ENCODE data around the gene DNAH2. TPM values are rescaled to one million over a fixed set of nuclear protein-coding genes. Genes with fewer than 3 reads are reported as not detected.

The DNAH2 gene
- total and polyA plus RNA-seq, 2 of the 4 experiments (the other 2 are of a cell fraction), result under 0.01 to 0.02 TPM

GRCh38 chr17:7814969-7815368 is 97.4 kb downstream of the DNAH2 start:
- Histone ChIP-seq H3K4me2 (ENCODE audit: low read depth, low read length) (no peak overlapping the region), H2BK5ac (ENCODE audit: low read depth, low read length, poor library complexity, severe bottlenecking) (no peak overlapping the region), H2BK120ac (ENCODE audit: low read depth, low read length) (no peak overlapping the region), H2AK5ac (ENCODE audit: low read depth, low read length) (no peak overlapping the region), H3K36me3 (ENCODE audit: control insufficient read depth, insufficient read depth, low read length) (no peaks in the 10 kb centered on the region), H3K4me3 (ENCODE audit: insufficient read depth, low read depth, low read length) (no peak overlapping the region), H3K79me1 (ENCODE audit: low read depth in 1 of 2, low read length in 2 of 2) (no peaks in the 10 kb centered on the region), H4K8ac (ENCODE audit: low read depth in 2 of 2, low read length in 2 of 2) (no peak overlapping the region), H2AK9ac (replicated peaks; ENCODE audit: low read depth, low read length, poor library complexity) (no peak overlapping the region), H3K27ac (ENCODE audit: insufficient read depth, low read length) (no peak overlapping the region), H3K27me3 (ENCODE audit: control insufficient read depth, insufficient read depth, low read length) (peaks cover 36% of the 10 kb centered on the region), H3K23ac (ENCODE audit: low read depth, low read length) (no peak overlapping the region), H2BK20ac (ENCODE audit: low read depth, low read length) (no peak overlapping the region), H2AFZ (replicated peaks; ENCODE audit: low read length, poor library complexity) (peak overlapping the region; percentile 7), H4K20me1 (ENCODE audit: insufficient read depth, low read length) (no peaks in the 10 kb centered on the region; the same call in 1 of the 2 replicates), H2BK15ac (ENCODE audit: low read depth, low read length) (no peak overlapping the region), H3K9ac (ENCODE audit: low read depth, low read length) (no peak overlapping the region), H4K91ac (ENCODE audit: insufficient read depth, low read depth, low read length) (no peak overlapping the region), H3K4me1 (ENCODE audit: control insufficient read depth, insufficient read depth, low read length) (no peaks in the 10 kb centered on the region), H3K56ac (ENCODE audit: extremely low read depth, insufficient read depth, low read length) (no peak overlapping the region), H3K9me1 (ENCODE audit: insufficient read depth, low read length) (no peaks in the 10 kb centered on the region), H3K18ac (ENCODE audit: low read depth, low read length) (no peak overlapping the region), H3K14ac (replicated peaks; ENCODE audit: low read depth, low read length) (no peak overlapping the region), H4K5ac (ENCODE audit: low read depth, low read length) (no peak overlapping the region), H3K9me3 (ENCODE audit: control insufficient read depth, insufficient read depth, low read length) (no peaks in the 10 kb centered on the region), H3K4ac (ENCODE audit: low read depth, low read length) (no peak overlapping the region)
- BruUV-seq (replicated peaks), result no TSS peak
- no peak for ATAC-seq (ENCODE audit: low read depth)
- no peak for DNase-seq
- CTCF ChIA-PET, result no interaction called here
- 89% methylated on average over 5 of the region's 5 CpGs; no CpG with 5 or more reads in 1 of the 2 experiments for WGBS, 2 experiments (ENCODE audit: extremely low coverage in 2 of 2, insufficient read length in 1 of 2)
- TF ChIP-seq MXI1 (IDR thresholded peaks at IDR 0.05; ENCODE audit: borderline replicate concordance, low read depth, low read length) (no peak), SMC3 (IDR thresholded peaks at IDR 0.05; ENCODE audit: low read depth, low read length) (no peak), CEBPB (IDR thresholded peaks at IDR 0.05; ENCODE audit: low read depth, low read length) (no peak), NFE2L2 (IDR thresholded peaks at IDR 0.05; ENCODE audit: low read depth, low read length) (no peak), RCOR1 (IDR thresholded peaks at IDR 0.05; ENCODE audit: insufficient replicate concordance, low read length) (no peak), RAD21 (IDR thresholded peaks at IDR 0.05; ENCODE audit: low read length) (no peak), MAZ (IDR thresholded peaks at IDR 0.05; ENCODE audit: borderline replicate concordance, low read depth, low read length) (no peak), MAFK (IDR thresholded peaks at IDR 0.05; ENCODE audit: low read depth, low read length) (no peak), BHLHE40 (IDR thresholded peaks at IDR 0.05; ENCODE audit: low read depth, low read length) (no peak), POLR2A (IDR thresholded peaks at IDR 0.05; ENCODE audit: low read depth, low read length) (no peak), RFX5 (IDR thresholded peaks at IDR 0.05; ENCODE audit: low read depth, low read length) (no peak), CHD1 (IDR thresholded peaks at IDR 0.05; ENCODE audit: low read depth, low read length) (no peak), USF2 (IDR thresholded peaks at IDR 0.05; ENCODE audit: low read depth, low read length) (no peak), FOS (IDR thresholded peaks at IDR 0.05; ENCODE audit: low read depth, low read length) (no peak)
- TF ChIP-seq, protein P1, sequence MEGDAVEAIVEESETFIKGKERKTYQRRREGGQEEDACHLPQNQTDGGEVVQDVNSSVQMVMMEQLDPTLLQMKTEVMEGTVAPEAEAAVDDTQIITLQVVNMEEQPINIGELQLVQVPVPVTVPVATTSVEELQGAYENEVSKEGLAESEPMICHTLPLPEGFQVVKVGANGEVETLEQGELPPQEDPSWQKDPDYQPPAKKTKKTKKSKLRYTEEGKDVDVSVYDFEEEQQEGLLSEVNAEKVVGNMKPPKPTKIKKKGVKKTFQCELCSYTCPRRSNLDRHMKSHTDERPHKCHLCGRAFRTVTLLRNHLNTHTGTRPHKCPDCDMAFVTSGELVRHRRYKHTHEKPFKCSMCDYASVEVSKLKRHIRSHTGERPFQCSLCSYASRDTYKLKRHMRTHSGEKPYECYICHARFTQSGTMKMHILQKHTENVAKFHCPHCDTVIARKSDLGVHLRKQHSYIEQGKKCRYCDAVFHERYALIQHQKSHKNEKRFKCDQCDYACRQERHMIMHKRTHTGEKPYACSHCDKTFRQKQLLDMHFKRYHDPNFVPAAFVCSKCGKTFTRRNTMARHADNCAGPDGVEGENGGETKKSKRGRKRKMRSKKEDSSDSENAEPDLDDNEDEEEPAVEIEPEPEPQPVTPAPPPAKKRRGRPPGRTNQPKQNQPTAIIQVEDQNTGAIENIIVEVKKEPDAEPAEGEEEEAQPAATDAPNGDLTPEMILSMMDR (conservative IDR thresholded peaks at IDR 0.05; ENCODE audit: low read depth, low read length), result no peak
- TF ChIP-seq, protein P2, sequence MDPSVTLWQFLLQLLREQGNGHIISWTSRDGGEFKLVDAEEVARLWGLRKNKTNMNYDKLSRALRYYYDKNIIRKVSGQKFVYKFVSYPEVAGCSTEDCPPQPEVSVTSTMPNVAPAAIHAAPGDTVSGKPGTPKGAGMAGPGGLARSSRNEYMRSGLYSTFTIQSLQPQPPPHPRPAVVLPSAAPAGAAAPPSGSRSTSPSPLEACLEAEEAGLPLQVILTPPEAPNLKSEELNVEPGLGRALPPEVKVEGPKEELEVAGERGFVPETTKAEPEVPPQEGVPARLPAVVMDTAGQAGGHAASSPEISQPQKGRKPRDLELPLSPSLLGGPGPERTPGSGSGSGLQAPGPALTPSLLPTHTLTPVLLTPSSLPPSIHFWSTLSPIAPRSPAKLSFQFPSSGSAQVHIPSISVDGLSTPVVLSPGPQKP (IDR thresholded peaks at IDR 0.05; ENCODE audit: borderline replicate concordance, low read depth, low read length), result no peak
- in situ Hi-C loops (cut with MboI; ENCODE audit: low sequenced_read_pairs), result no loop called here
- POLR2A ChIA-PET (ENCODE audit: unreplicated experiment), result no interaction called here
- dilution Hi-C loops (cut with HindIII; ENCODE audit: low sequenced_read_pairs, unreplicated experiment), result no loop called here
- intact Hi-C loops (cut with micrococcal nuclease), result no loop called here
